ENCODE data around the gene PLCH1.
"Not testable (repeated sequence)": the region's sequence is repeated elsewhere in the genome, so short reads cannot be mapped to it uniquely, and the experiment has no call there.

The PLCH1 gene

GRCh38 chr3:155639462-155640055, 105.3 kb downstream of the PLCH1 start:
- TF ChIP-seq, protein P1, sequence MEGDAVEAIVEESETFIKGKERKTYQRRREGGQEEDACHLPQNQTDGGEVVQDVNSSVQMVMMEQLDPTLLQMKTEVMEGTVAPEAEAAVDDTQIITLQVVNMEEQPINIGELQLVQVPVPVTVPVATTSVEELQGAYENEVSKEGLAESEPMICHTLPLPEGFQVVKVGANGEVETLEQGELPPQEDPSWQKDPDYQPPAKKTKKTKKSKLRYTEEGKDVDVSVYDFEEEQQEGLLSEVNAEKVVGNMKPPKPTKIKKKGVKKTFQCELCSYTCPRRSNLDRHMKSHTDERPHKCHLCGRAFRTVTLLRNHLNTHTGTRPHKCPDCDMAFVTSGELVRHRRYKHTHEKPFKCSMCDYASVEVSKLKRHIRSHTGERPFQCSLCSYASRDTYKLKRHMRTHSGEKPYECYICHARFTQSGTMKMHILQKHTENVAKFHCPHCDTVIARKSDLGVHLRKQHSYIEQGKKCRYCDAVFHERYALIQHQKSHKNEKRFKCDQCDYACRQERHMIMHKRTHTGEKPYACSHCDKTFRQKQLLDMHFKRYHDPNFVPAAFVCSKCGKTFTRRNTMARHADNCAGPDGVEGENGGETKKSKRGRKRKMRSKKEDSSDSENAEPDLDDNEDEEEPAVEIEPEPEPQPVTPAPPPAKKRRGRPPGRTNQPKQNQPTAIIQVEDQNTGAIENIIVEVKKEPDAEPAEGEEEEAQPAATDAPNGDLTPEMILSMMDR (IDR thresholded peaks at IDR 0.05; ENCODE audit: insufficient read depth, low read depth, low read length, missing control alignments): no peak
- DNase-seq (ENCODE audit: low read depth): no peak

GRCh38 chr3:155638461-155638860, 106.4 kb downstream of the PLCH1 start:
- H3K4me3 ChIP-seq (ENCODE audit: low read depth, low read length); DNase-seq (ENCODE audit: low read depth): not testable (repeated sequence)

More at GRCh38 chr3:155639462-155640055, 105.3 kb downstream of the PLCH1 start:
- H3K4me3 ChIP-seq (ENCODE audit: low read depth, low read length): no peak overlapping the region

DNA sequence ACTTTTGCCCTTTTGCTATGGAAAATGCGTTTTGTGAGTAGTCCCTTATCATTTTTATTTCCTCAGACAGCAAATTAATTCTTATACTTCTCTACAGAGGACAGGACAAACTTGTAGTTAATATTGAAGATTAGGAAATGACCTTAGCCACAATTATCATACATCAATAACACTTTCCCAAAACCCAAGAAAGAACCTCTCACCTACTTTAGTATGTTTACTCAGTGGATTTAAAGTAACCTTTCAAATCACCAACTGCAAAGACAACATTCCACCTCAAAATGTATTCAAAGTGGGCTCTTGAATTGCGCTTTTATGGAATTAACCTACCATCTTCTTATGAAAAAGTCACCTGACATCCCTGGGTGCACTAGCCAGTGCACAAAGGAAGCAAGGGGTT, 107.3 kb downstream of the PLCH1 start:
- DNase-seq (ENCODE audit: low read depth): no peak
- TF ChIP-seq, protein P1 (IDR thresholded peaks at IDR 0.05; ENCODE audit: insufficient read depth, low read depth, low read length, missing control alignments): no peak
- no peak overlapping the region for H3K4me3 ChIP-seq (ENCODE audit: low read depth, low read length)

DNA sequence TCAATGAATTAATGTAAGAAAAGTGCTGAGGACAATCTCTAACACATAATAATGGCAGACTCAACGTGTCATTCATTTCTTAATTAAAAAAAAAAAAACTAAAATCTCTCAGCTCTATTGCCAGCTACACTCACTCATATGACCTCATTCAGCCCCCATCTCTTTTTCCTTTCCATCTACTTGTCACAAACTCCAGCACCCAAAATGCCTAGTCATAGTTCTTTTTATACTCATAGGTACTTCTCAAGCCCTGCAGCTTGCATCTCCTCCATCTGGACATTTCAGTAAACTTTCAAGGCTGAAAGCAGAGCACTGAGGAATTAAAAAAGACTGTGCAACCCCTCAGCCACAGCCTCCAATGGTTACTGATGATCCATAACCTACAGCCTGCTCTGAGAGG, 109.8 kb downstream of the PLCH1 start:
- DNase-seq (ENCODE audit: low read depth): no peak
- TF ChIP-seq, protein P1 (IDR thresholded peaks at IDR 0.05; ENCODE audit: insufficient read depth, low read depth, low read length, missing control alignments): no peak

GRCh38 chr3:155634121-155634719, 110.7 kb downstream of the PLCH1 start:
- TF ChIP-seq, protein P1 (IDR thresholded peaks at IDR 0.05; ENCODE audit: insufficient read depth, low read depth, low read length, missing control alignments): no peak
- no peak overlapping the region for H3K4me3 ChIP-seq (ENCODE audit: low read depth, low read length)
- no peak for DNase-seq (ENCODE audit: low read depth)

More for the DNA sequence above, 109.8 kb downstream of the PLCH1 start:
- no peak overlapping the region for H3K4me3 ChIP-seq (ENCODE audit: low read depth, low read length)

- TF ChIP-seq, protein P1 (IDR thresholded peaks at IDR 0.05; ENCODE audit: insufficient read depth, low read depth, low read length, missing control alignments): no peak
- no peak overlapping the region for H3K4me3 ChIP-seq (ENCODE audit: low read depth, low read length)
- DNase-seq (ENCODE audit: low read depth): no peak
These were observed 113.4 kb downstream of the PLCH1 start for GRCh38 chr3:155631323-155632019.

- DNase-seq (ENCODE audit: low read depth): no peak
- TF ChIP-seq, protein P1 (IDR thresholded peaks at IDR 0.05; ENCODE audit: insufficient read depth, low read depth, low read length, missing control alignments): no peak
- no peak overlapping the region for H3K4me3 ChIP-seq (ENCODE audit: low read depth, low read length)
These were observed 115.3 kb downstream of the PLCH1 start for GRCh38 chr3:155629556-155629955.
